Body of pancreas (tissue), 4 donors: ENCODE data around the gene C1orf116.

Experiments used
- POLR2A ChIP-seq, 3 donors: fragments of 450-650 bp; IDR thresholded peaks; one replicate each; pipeline ENCODE4 v1.6.1; 2016; ENCODE audit warnings: antibody characterized with exemption in 3 of 3, mild to moderate bottlenecking in 2 of 3
- TF ChIP-seq, protein P1 (sequence below), 7 experiments: fragments of 450-650 bp in 4 of 7; fragments of 200-600 bp in 3 of 7; sonication (generic) in 3 of 7; IDR thresholded peaks; one replicate each; pipeline ENCODE4 v1.5.1; 2016 to 2019; ENCODE audit warnings: antibody characterized with exemption in 7 of 7

DNA sequence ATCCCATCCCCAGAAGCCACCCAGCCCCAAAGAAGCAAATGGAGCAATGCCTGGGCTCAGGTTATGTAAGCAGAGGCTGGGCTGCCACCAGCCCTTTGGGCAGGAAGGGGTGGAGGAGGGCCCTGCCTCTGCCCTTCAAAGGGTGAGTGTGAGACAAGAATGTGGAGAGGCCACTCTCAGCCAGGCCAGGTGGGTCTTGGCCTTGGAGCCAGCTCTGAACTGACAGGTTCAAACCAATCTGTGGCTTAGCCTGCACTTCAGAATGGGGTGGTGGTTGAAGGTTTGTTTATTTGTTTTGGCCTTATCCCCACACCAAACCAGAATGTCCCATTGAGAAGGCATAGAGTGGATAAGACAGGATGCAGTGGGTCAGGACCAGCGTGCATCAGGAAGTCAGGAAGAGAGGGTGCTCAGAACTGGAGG, 29.8 kb downstream of the C1orf116 start:
- TF ChIP-seq, protein P1, sequence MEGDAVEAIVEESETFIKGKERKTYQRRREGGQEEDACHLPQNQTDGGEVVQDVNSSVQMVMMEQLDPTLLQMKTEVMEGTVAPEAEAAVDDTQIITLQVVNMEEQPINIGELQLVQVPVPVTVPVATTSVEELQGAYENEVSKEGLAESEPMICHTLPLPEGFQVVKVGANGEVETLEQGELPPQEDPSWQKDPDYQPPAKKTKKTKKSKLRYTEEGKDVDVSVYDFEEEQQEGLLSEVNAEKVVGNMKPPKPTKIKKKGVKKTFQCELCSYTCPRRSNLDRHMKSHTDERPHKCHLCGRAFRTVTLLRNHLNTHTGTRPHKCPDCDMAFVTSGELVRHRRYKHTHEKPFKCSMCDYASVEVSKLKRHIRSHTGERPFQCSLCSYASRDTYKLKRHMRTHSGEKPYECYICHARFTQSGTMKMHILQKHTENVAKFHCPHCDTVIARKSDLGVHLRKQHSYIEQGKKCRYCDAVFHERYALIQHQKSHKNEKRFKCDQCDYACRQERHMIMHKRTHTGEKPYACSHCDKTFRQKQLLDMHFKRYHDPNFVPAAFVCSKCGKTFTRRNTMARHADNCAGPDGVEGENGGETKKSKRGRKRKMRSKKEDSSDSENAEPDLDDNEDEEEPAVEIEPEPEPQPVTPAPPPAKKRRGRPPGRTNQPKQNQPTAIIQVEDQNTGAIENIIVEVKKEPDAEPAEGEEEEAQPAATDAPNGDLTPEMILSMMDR (IDR thresholded peaks at IDR 0.05) = no peak
- TF ChIP-seq POLR2A (IDR thresholded peaks at IDR 0.05) = no peak
